ENCODE measurements around the gene REM2.

REM2 gene

DNA sequence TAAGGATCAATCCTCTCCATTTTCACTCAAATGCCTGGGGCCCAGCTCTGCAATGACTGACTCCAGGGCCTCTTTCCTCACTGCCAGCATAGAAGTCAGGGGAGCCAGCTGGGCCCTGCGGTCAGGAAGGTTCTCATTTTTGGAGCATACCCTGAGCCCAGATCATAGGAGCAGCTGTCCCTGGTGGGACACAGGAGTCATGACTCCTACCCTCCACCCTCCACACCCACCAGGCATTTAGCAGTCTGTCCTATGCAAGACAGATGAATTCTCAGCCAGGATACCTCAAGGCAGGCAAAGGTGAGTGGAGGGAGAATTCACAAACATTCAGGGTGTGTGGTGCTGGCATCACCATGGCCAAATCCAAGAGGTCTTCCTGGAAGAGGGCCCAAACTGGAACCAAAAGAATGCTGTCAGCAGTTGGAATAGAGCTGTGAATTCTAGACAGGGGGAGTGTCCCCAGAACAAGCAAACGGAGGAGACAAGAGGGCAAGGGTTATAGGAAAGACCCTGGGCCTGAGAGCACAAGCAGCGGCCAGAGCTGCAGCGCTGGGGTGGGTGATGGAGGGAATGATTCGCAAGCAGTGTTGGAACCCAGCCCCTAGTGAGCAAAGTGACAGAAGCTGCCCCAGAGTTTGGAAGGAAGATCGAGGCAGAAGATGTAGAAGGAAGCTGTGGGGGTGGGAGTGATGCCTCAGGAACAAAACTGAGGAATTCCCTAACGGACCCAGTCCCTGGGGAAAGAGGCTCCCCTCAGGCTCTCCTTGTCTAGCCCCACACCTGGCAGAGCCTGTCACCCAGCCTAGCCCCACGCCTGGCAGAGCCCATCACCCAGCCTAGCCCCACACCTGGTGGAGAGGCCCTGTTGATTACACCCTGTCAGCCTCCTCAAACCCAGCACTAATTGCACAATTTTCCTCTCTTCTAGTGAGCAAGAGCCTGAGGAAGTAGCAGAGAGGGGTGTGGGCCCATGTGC is 4.5 kb upstream of the REM2 start:
- no peak overlapping the region for H3K9ac ChIP-seq (ENCODE audit: low read length)
- no peaks in the 10 kb centered on the region for H3K9me3 ChIP-seq (ENCODE audit: insufficient read depth, low read length)
- no peak overlapping the region for H3K27ac ChIP-seq (ENCODE audit: low read length)
- H3K4me3 ChIP-seq (ENCODE audit: low read length), result no peak overlapping the region
- no peak overlapping the region for H2AFZ ChIP-seq (ENCODE audit: low read depth, low read length)
- no peaks in the 10 kb centered on the region for H4K20me1 ChIP-seq (ENCODE audit: insufficient read depth, low read length)
- H3K27me3 ChIP-seq (ENCODE audit: low read depth, low read length), result 0 out of 2 replicates have a peak, but pooled peaks cover 7% of the 10 kb centered on the region
- H3K4me1 ChIP-seq (ENCODE audit: low read length), result peaks cover 3% of the 10 kb centered on the region; the same call in 1 of the 2 replicates
- no peaks in the 10 kb centered on the region for H3K79me2 ChIP-seq (ENCODE audit: low read length)
- peaks cover 38% of the 10 kb centered on the region for H3K36me3 ChIP-seq (replicated peaks; ENCODE audit: low read depth, low read length)
- TF ChIP-seq, protein P1, sequence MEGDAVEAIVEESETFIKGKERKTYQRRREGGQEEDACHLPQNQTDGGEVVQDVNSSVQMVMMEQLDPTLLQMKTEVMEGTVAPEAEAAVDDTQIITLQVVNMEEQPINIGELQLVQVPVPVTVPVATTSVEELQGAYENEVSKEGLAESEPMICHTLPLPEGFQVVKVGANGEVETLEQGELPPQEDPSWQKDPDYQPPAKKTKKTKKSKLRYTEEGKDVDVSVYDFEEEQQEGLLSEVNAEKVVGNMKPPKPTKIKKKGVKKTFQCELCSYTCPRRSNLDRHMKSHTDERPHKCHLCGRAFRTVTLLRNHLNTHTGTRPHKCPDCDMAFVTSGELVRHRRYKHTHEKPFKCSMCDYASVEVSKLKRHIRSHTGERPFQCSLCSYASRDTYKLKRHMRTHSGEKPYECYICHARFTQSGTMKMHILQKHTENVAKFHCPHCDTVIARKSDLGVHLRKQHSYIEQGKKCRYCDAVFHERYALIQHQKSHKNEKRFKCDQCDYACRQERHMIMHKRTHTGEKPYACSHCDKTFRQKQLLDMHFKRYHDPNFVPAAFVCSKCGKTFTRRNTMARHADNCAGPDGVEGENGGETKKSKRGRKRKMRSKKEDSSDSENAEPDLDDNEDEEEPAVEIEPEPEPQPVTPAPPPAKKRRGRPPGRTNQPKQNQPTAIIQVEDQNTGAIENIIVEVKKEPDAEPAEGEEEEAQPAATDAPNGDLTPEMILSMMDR (IDR thresholded peaks at IDR 0.05; ENCODE audit: low read depth, low read length), result no peak
- no peak for TF ChIP-seq EZH2phosphoT487 (IDR thresholded peaks at IDR 0.05; ENCODE audit: low read depth)
- no peak overlapping the region for H3K4me2 ChIP-seq (ENCODE audit: low read length)

DNA sequence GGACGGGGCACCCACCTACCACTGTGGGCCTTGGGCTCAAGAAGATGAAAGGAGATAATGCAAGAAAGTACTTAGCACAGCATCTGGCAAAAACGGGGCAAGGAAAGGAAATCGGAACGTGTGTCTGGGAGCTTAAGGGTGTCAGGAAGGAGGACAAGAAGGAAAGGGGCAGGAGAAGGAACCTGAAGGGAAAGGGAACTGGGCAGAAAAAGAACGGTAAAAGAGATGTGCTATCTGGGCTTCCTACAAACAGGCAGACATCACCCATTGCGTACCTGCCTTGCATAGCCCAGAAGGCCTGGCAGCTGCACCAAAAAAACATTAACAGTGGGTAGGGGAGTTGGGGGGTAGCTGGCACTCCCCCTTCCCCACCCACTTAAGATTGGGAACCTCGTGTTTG is 958 bp upstream of the REM2 start:
- Histone ChIP-seq H3K9ac (ENCODE audit: low read length) (no peak overlapping the region), H3K27ac (ENCODE audit: low read length) (no peak overlapping the region), H3K36me3 (replicated peaks; ENCODE audit: low read depth, low read length) (peaks cover 12% of the 10 kb centered on the region), H3K27me3 (ENCODE audit: low read depth, low read length) (0 out of 2 replicates have a peak, but pooled peaks cover 7% of the 10 kb centered on the region), H4K20me1 (ENCODE audit: insufficient read depth, low read length) (no peaks in the 10 kb centered on the region), H3K79me2 (ENCODE audit: low read length) (no peaks in the 10 kb centered on the region), H3K4me2 (ENCODE audit: low read length) (no peak overlapping the region), H2AFZ (ENCODE audit: low read depth, low read length) (no peak overlapping the region), H3K9me3 (ENCODE audit: insufficient read depth, low read length) (no peaks in the 10 kb centered on the region), H3K4me3 (ENCODE audit: low read length) (no peak overlapping the region), H3K4me1 (ENCODE audit: low read length) (peaks cover 7% of the 10 kb centered on the region; the same call in 1 of the 2 replicates)
- TF ChIP-seq, protein P1 (IDR thresholded peaks at IDR 0.05; ENCODE audit: low read depth, low read length), result no peak
- TF ChIP-seq EZH2phosphoT487 (IDR thresholded peaks at IDR 0.05; ENCODE audit: low read depth), result no peak

- Histone ChIP-seq H3K4me1 (ENCODE audit: low read length) (peaks cover 13% of the 10 kb centered on the region), H3K9ac (ENCODE audit: low read length) (no peak overlapping the region), H3K36me3 (replicated peaks; ENCODE audit: low read depth, low read length) (peaks cover 10% of the 10 kb centered on the region), H3K27ac (ENCODE audit: low read length) (no peak overlapping the region), H3K4me3 (ENCODE audit: low read length) (no peak overlapping the region), H2AFZ (ENCODE audit: low read depth, low read length) (no peak overlapping the region), H3K27me3 (ENCODE audit: low read depth, low read length) (0 out of 2 replicates have a peak, but pooled peaks cover 7% of the 10 kb centered on the region), H4K20me1 (ENCODE audit: insufficient read depth, low read length) (no peaks in the 10 kb centered on the region), H3K4me2 (ENCODE audit: low read length) (0 out of 2 replicates have a peak overlapping the region, but pooled peaks have one; percentile 24), H3K79me2 (ENCODE audit: low read length) (no peaks in the 10 kb centered on the region), H3K9me3 (ENCODE audit: insufficient read depth, low read length) (no peaks in the 10 kb centered on the region)
- TF ChIP-seq, protein P1 (IDR thresholded peaks at IDR 0.05; ENCODE audit: low read depth, low read length), result no peak
- no peak for TF ChIP-seq EZH2phosphoT487 (IDR thresholded peaks at IDR 0.05; ENCODE audit: low read depth)
Measured at GRCh38 chr14:22882529-22883172, 371 bp upstream of the REM2 start.
